ENCODE data around the gene TOLLIP. TPM values are rescaled to one million over a fixed set of nuclear protein-coding genes. Genes with fewer than 3 reads are reported as not detected.

The TOLLIP gene
- total and polyA plus RNA-seq, 8 donors = 14.9 to 119 (median 35.8) TPM

GRCh38 chr11:1285316-1285744 is 24.1 kb downstream of the TOLLIP start:
- TF ChIP-seq POLR2A (IDR thresholded peaks at IDR 0.05) (no peak), CTCF (IDR thresholded peaks at IDR 0.05) (no peak), POLR2AphosphoS5 (IDR thresholded peaks at IDR 0.05) (no peak), EP300 (IDR thresholded peaks at IDR 0.05) (no peak)
- no peak for DNase-seq
- Histone ChIP-seq H3K4me1 (peaks cover 0 to 5% (median 0%) of the 10 kb centered on the region in 4 donors), H3K4me3 (no peak overlapping the region), H3K36me3 (peaks cover 76 to 95% (median 93%) of the 10 kb centered on the region in 4 donors), H3K9me3 (no peaks in the 10 kb centered on the region), H3K27ac (no peak overlapping the region), H3K27me3 (no peaks in the 10 kb centered on the region)
- intact Hi-C loops (cut with DNase I; ENCODE audit: low total_unique reads) = no loop called here
- WGBS, 5 donors = 93 to 96% (median 95%) methylated on average over 20 to 23 of the region's 23 CpGs

- Histone ChIP-seq H3K9me3 (no peaks in the 10 kb centered on the region), H3K27me3 (no peaks in the 10 kb centered on the region), H3K4me1 (peaks cover 0 to 5% (median 0%) of the 10 kb centered on the region in 4 donors), H3K36me3 (peaks cover 69 to 95% (median 93%) of the 10 kb centered on the region in 4 donors), H3K4me3 (no peak overlapping the region), H3K27ac (no peak overlapping the region)
- no peak for DNase-seq
- intact Hi-C loops (cut with DNase I; ENCODE audit: low total_unique reads) = no loop called here
- TF ChIP-seq EP300 (IDR thresholded peaks at IDR 0.05) = no peak
- TF ChIP-seq POLR2AphosphoS5 (IDR thresholded peaks at IDR 0.05) = no peak
- 84 to 96% (median 88%) methylated on average over 8 of the region's 8 CpGs for WGBS, 5 donors
Observed at GRCh38 chr11:1283906-1284305, 25.5 kb downstream of the TOLLIP start.

GRCh38 chr11:1283091-1283511 is 26.3 kb downstream of the TOLLIP start:
- Histone ChIP-seq H3K36me3 (peaks cover 61 to 95% (median 92%) of the 10 kb centered on the region in 4 donors), H3K4me3 (no peak overlapping the region), H3K27me3 (no peaks in the 10 kb centered on the region), H3K9me3 (no peaks in the 10 kb centered on the region), H3K4me1 (peaks cover 0 to 5% (median 0%) of the 10 kb centered on the region in 4 donors), H3K27ac (no peak overlapping the region)
- no peak for DNase-seq
- WGBS, 5 donors = 89 to 95% (median 95%) methylated on average over 15 to 18 of the region's 18 CpGs
- TF ChIP-seq CTCF (IDR thresholded peaks at IDR 0.05) (no peak), EP300 (IDR thresholded peaks at IDR 0.05) (no peak), POLR2A (IDR thresholded peaks at IDR 0.05) (no peak), POLR2AphosphoS5 (IDR thresholded peaks at IDR 0.05) (no peak)
- intact Hi-C loops (cut with DNase I; ENCODE audit: low total_unique reads) = no loop called here

GRCh38 chr11:1281974-1282365 is 27.5 kb downstream of the TOLLIP start:
- peaks cover 0 to 5% (median 0%) of the 10 kb centered on the region in 4 donors for H3K4me1 ChIP-seq
- H3K9me3 ChIP-seq = no peaks in the 10 kb centered on the region
- H3K27me3 ChIP-seq = no peaks in the 10 kb centered on the region
- H3K4me3 ChIP-seq = no peak overlapping the region
- intact Hi-C loops (cut with DNase I; ENCODE audit: low total_unique reads) = no loop called here
- 43 to 85% (median 71%) methylated on average over 3 of the region's 3 CpGs for WGBS, 5 donors
- no peak for TF ChIP-seq POLR2A (IDR thresholded peaks at IDR 0.05)
- no peak for TF ChIP-seq POLR2AphosphoS5 (IDR thresholded peaks at IDR 0.05)
- no peak for TF ChIP-seq EP300 (IDR thresholded peaks at IDR 0.05)
- no peak for TF ChIP-seq CTCF (IDR thresholded peaks at IDR 0.05)
- peaks cover 57 to 100% (median 98%) of the 10 kb centered on the region in 4 donors for H3K36me3 ChIP-seq
- no peak overlapping the region for H3K27ac ChIP-seq
- DNase-seq = no peak

GRCh38 chr11:1281326-1281973 is 28.0 kb downstream of the TOLLIP start:
- DNase-seq = no peak
- no peaks in the 10 kb centered on the region for H3K9me3 ChIP-seq
- H3K4me3 ChIP-seq = no peak overlapping the region
- H3K27ac ChIP-seq = no peak overlapping the region
- peaks cover 57 to 100% (median 98%) of the 10 kb centered on the region in 4 donors for H3K36me3 ChIP-seq
- intact Hi-C loops (cut with DNase I; ENCODE audit: low total_unique reads) = no loop called here
- H3K4me1 ChIP-seq = peaks cover 0 to 10% (median 0%) of the 10 kb centered on the region in 4 donors
- H3K27me3 ChIP-seq = no peaks in the 10 kb centered on the region
- WGBS, 5 donors = 82 to 93% (median 90%) methylated on average over 11 to 33 of the region's 33 CpGs
- TF ChIP-seq EP300 (IDR thresholded peaks at IDR 0.05) (no peak), CTCF (IDR thresholded peaks at IDR 0.05) (no peak), POLR2AphosphoS5 (IDR thresholded peaks at IDR 0.05) (no peak), POLR2A (IDR thresholded peaks at IDR 0.05) (no peak)

All from stomach (tissue), 9 donors.